DND-41 (cell line): ENCODE data around the gene PCDHA2.
"Not testable (repeated sequence)": the region's sequence is repeated elsewhere in the genome, so short reads cannot be mapped to it uniquely, and the experiment has no call there.

ENCODE experiments used
- ATAC-seq: fragments of 200-7000 bp; cut with Tn5 transposase; 3 replicates; pipeline ENCODE4 v1.9.1; 2021; ENCODE audit warnings: low read depth; ENCODE audit not compliant: insufficient read depth
- DNase-seq: peaks from one replicate; pipeline ENCODE4 v3.0.0-alpha.2; 2020
- H2AFZ ChIP-seq: 2 replicates; pipeline ENCODE4 v1.6.0; 2012; ENCODE audit warnings: low read depth, low read length
- H3K27ac ChIP-seq: 2 replicates; pipeline ENCODE4 v1.5.1; 2012; ENCODE audit warnings: low read length, inconsistent platforms
- H3K27me3 ChIP-seq: fragments of 200-600 bp; sonication (generic); 2 replicates; pipeline ENCODE4 v1.6.0; 2012; ENCODE audit warnings: low read length, mild to moderate bottlenecking, inconsistent platforms; ENCODE audit not compliant: insufficient read depth, poor library complexity
- H3K36me3 ChIP-seq: 2 replicates; pipeline ENCODE4 v1.5.1; 2012; ENCODE audit warnings: low read length, inconsistent platforms; ENCODE audit not compliant: insufficient read depth
- H3K4me1 ChIP-seq: 2 replicates; pipeline ENCODE4 v1.5.1; 2012; ENCODE audit warnings: mild to moderate bottlenecking, low read length; ENCODE audit not compliant: insufficient read depth
- H3K4me2 ChIP-seq: 2 replicates; pipeline ENCODE4 v1.6.0; 2012; ENCODE audit warnings: mild to moderate bottlenecking, moderate library complexity, low read length, inconsistent platforms; ENCODE audit not compliant: insufficient read depth
- H3K4me3 ChIP-seq, 2 experiments: fragments of 200-600 bp in 1 of 2; shearing (Covaris generic) in 1 of 2; 2 replicates each; pipeline ENCODE4 v1.5.1; 2012 to 2016; ENCODE audit warnings: inconsistent platforms in 2 of 2, low read length in 2 of 2, mild to moderate bottlenecking in 2 of 2, low read depth in 1 of 2, moderate library complexity in 1 of 2
- H3K79me2 ChIP-seq: 2 replicates; pipeline ENCODE4 v1.6.0; 2012; ENCODE audit warnings: low read length, inconsistent platforms; ENCODE audit not compliant: insufficient read depth
- H3K9ac ChIP-seq: 2 replicates; pipeline ENCODE4 v1.6.0; 2012; ENCODE audit warnings: low read depth, mild to moderate bottlenecking, inconsistent platforms, low read length, moderate library complexity
- H3K9me3 ChIP-seq: 2 replicates; pipeline ENCODE4 v1.5.1; 2012; ENCODE audit warnings: low read length, moderate library complexity, mild to moderate bottlenecking, inconsistent platforms; ENCODE audit not compliant: insufficient read depth, severe bottlenecking
- H4K20me1 ChIP-seq: 2 replicates; pipeline ENCODE4 v1.6.0; 2012; ENCODE audit warnings: low read length; ENCODE audit not compliant: insufficient read depth
- EZH2 ChIP-seq: IDR thresholded peaks from 3 replicates; pipeline ENCODE4 v1.6.1; 2012; ENCODE audit warnings: borderline replicate concordance, low read depth, mild to moderate bottlenecking, moderate library complexity, low read length, inconsistent platforms; ENCODE audit not compliant: severe bottlenecking
- TF ChIP-seq, protein P1 (sequence below): IDR thresholded peaks from 2 replicates; pipeline ENCODE4 v1.5.1; 2012; ENCODE audit warnings: borderline replicate concordance, low read length, moderate library complexity, mild to moderate bottlenecking; ENCODE audit not compliant: poor library complexity, severe bottlenecking; ENCODE audit errors: extremely low read depth

PCDHA2 gene

DNA sequence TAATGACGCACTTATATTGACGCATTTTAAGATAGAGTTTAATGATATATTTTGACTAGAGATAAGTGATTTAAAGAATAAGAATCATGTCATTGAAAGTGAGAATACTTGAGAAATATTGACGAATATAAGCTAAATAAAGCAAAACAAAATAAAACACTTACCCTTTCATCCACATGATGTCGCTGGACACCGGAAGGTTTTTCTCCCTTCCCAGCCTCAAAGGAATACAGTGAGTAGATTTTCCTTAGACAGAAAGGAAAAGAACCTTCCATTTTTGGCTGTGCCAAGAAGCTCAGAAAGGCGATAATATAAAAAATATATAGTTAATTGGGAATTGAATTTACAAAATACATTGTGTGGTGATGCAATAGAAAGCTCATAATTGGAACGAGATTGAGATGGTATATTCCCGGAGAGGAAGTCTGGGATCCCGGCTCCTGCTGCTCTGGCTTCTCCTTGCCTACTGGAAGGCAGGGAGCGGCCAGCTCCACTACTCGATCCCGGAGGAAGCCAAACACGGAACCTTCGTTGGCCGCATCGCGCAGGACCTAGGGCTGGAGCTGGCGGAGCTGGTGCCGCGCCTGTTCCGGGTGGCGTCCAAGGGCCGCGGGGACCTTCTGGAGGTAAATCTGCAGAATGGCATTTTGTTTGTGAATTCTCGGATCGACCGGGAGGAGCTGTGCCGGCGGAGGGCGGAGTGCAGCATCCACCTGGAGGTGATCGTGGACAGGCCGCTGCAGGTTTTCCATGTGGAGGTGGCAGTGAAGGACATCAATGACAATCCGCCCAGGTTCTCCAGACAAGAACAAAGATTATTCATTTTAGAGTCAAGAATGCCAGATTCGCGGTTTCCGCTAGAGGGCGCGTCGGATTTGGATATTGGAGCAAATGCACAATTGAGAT, 27.0 kb downstream of the PCDHA2 start, which contains the start of gene PCDHA5:
TSS of gene PCDHA5 (plus strand) at position 239 of the 906 bp plus-strand sequence.
- no peaks in the 10 kb centered on the region for H4K20me1 ChIP-seq
- H3K4me2 ChIP-seq = no peak within 1 kb of the TSS
- ATAC-seq (no peak), DNase-seq (no peak)
- no peak for TF ChIP-seq EZH2
- TF ChIP-seq, protein P1, sequence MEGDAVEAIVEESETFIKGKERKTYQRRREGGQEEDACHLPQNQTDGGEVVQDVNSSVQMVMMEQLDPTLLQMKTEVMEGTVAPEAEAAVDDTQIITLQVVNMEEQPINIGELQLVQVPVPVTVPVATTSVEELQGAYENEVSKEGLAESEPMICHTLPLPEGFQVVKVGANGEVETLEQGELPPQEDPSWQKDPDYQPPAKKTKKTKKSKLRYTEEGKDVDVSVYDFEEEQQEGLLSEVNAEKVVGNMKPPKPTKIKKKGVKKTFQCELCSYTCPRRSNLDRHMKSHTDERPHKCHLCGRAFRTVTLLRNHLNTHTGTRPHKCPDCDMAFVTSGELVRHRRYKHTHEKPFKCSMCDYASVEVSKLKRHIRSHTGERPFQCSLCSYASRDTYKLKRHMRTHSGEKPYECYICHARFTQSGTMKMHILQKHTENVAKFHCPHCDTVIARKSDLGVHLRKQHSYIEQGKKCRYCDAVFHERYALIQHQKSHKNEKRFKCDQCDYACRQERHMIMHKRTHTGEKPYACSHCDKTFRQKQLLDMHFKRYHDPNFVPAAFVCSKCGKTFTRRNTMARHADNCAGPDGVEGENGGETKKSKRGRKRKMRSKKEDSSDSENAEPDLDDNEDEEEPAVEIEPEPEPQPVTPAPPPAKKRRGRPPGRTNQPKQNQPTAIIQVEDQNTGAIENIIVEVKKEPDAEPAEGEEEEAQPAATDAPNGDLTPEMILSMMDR = no peak
- H3K27ac ChIP-seq = no peak within 1 kb of the TSS
- no peaks in the 10 kb centered on the region for H3K9me3 ChIP-seq
- no peaks in the 10 kb centered on the region for H3K36me3 ChIP-seq
- H3K27me3 ChIP-seq = no peaks in the 10 kb centered on the region
- no peaks in the 10 kb centered on the region for H3K79me2 ChIP-seq
- no peaks in the 10 kb centered on the region for H3K4me1 ChIP-seq
- no peak within 1 kb of the TSS for H3K9ac ChIP-seq
- H3K4me3 ChIP-seq = no peak within 1 kb of the TSS
- no peak within 1 kb of the TSS for H2AFZ ChIP-seq

DNA sequence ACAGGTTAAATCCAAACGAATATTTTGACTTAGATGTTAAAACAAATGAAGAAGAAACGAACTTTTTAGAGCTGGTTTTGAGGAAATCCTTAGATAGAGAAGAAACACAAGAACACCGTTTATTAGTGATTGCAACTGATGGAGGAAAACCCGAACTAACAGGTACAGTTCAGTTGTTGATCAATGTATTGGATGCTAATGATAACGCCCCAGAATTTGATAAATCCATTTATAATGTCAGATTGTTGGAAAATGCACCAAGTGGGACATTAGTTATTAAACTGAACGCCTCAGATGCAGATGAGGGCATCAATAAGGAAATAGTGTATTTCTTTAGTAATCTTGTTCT, 27.6 kb downstream of the PCDHA2 start:
- no peak overlapping the region for H3K4me2 ChIP-seq
- no peak for DNase-seq
- TF ChIP-seq, protein P1 = no peak
- no peak for TF ChIP-seq EZH2
- no peak for ATAC-seq
- no peak overlapping the region for H3K27ac ChIP-seq
- no peak overlapping the region for H3K9ac ChIP-seq
- H3K4me3 ChIP-seq = no peak overlapping the region
- no peaks in the 10 kb centered on the region for H3K36me3 ChIP-seq
- H3K27me3 ChIP-seq = no peaks in the 10 kb centered on the region
- H4K20me1 ChIP-seq = no peaks in the 10 kb centered on the region
- no peaks in the 10 kb centered on the region for H3K9me3 ChIP-seq
- no peaks in the 10 kb centered on the region for H3K79me2 ChIP-seq
- no peak overlapping the region for H2AFZ ChIP-seq
- no peaks in the 10 kb centered on the region for H3K4me1 ChIP-seq

DNA sequence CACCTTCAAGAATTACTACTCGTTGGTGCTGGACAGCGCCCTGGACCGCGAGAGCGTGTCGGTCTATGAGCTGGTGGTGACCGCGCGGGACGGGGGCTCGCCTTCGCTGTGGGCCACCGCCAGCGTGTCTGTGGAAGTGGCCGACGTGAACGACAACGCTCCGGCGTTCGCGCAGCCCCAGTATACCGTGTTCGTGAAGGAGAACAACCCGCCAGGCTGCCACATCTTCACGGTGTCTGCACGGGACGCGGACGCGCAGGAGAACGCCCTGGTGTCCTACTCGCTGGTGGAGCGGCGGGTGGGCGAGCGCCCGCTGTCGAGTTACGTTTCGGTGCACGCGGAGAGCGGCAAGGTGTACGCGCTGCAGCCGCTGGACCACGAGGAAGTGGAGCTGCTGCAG, 28.3 kb downstream of the PCDHA2 start:
- not testable (repeated sequence) for H3K27me3 ChIP-seq, DNase-seq, H3K9ac ChIP-seq, H2AFZ ChIP-seq, H3K4me1 ChIP-seq, ATAC-seq, H4K20me1 ChIP-seq, H3K4me3 ChIP-seq, H3K4me2 ChIP-seq, H3K79me2 ChIP-seq, H3K27ac ChIP-seq, H3K9me3 ChIP-seq, H3K36me3 ChIP-seq

DNA sequence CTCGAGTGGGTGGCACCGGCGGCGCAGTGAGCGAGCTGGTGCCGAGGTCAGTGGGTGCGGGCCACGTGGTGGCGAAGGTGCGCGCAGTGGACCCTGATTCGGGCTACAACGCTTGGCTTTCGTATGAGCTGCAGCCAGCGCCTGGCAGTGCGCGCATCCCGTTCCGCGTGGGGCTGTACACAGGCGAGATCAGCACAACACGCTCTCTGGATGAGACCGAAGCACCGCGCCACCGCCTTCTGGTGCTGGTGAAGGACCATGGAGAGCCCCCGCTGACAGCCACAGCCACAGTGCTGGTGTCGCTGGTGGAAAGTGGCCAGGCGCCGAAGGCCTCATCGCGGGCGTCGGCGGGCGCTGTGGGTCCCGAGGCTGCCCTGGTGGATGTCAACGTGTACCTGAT, 28.8 kb downstream of the PCDHA2 start:
- no peak for DNase-seq
- no peaks in the 10 kb centered on the region for H3K36me3 ChIP-seq
- H3K27me3 ChIP-seq = no peaks in the 10 kb centered on the region
- TF ChIP-seq EZH2 = no peak
- TF ChIP-seq, protein P1 = no peak
- H3K9ac ChIP-seq = no peak overlapping the region
- no peaks in the 10 kb centered on the region for H3K9me3 ChIP-seq
- H3K4me2 ChIP-seq = no peak overlapping the region
- H3K79me2 ChIP-seq = no peaks in the 10 kb centered on the region
- no peak overlapping the region for H2AFZ ChIP-seq
- H3K4me1 ChIP-seq = no peaks in the 10 kb centered on the region
- H3K4me3 ChIP-seq = no peak overlapping the region
- H4K20me1 ChIP-seq = no peaks in the 10 kb centered on the region
- no peak for ATAC-seq
- H3K27ac ChIP-seq = no peak overlapping the region
